HL-60 (cell line): ENCODE measurements around the gene CTNNA2.

Experiments
- REST ChIP-seq: IDR thresholded peaks from 2 replicates; pipeline ENCODE4 v1.6.1; 2012; ENCODE audit warnings: low read depth; ENCODE audit not compliant: insufficient replicate concordance
- TF ChIP-seq, protein P1 (sequence below): IDR thresholded peaks from one replicate; pipeline ENCODE4 v1.5.1; 2011; ENCODE audit warnings: low read length, control low read depth, inconsistent platforms; ENCODE audit not compliant: insufficient read depth

GRCh38 chr2:80303006-80303908 lies 790.4 kb downstream of the CTNNA2 start:
- TF ChIP-seq, protein P1, sequence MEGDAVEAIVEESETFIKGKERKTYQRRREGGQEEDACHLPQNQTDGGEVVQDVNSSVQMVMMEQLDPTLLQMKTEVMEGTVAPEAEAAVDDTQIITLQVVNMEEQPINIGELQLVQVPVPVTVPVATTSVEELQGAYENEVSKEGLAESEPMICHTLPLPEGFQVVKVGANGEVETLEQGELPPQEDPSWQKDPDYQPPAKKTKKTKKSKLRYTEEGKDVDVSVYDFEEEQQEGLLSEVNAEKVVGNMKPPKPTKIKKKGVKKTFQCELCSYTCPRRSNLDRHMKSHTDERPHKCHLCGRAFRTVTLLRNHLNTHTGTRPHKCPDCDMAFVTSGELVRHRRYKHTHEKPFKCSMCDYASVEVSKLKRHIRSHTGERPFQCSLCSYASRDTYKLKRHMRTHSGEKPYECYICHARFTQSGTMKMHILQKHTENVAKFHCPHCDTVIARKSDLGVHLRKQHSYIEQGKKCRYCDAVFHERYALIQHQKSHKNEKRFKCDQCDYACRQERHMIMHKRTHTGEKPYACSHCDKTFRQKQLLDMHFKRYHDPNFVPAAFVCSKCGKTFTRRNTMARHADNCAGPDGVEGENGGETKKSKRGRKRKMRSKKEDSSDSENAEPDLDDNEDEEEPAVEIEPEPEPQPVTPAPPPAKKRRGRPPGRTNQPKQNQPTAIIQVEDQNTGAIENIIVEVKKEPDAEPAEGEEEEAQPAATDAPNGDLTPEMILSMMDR: no peak
- no peak for TF ChIP-seq REST
